ENCODE data around the gene POLR2A.

- 0 out of 2 replicates have a peak, but pooled peaks have one; percentile 35 for TF ChIP-seq CTCF (conservative IDR thresholded peaks at IDR 0.05; ENCODE audit: low read depth, low read length)
- TF ChIP-seq EZH2 (IDR thresholded peaks at IDR 0.05; ENCODE audit: borderline replicate concordance, low read depth, low read length, poor library complexity, severe bottlenecking), result no peak
Measured at GRCh38 chr17:7435676-7436555, 48.2 kb upstream of the POLR2A start.

All from A673 (cell line).